ENCODE measurements around the gene ZNF200.
"Not testable (repeated sequence)": the region's sequence is repeated elsewhere in the genome, so short reads cannot be mapped to it uniquely, and the experiment has no call there.

Gene ZNF200

GRCh38 chr16:3182608-3183444 is 52.1 kb downstream of the ZNF200 start:
- POLR2A ChIA-PET, result interaction anchor here (0.5 to 1.2 kb wide), 5 partner anchors 24 to 53 kb away, joined by 3 to 4 read pairs (median 3); partner anchors contain the start of gene ZNF213
- TF ChIP-seq CTCF (IDR thresholded peaks at IDR 0.05; ENCODE audit: insufficient read depth, low read length, missing control alignments), result peak; percentile 38
- CTCF ChIA-PET, result interaction anchor here (0.7 to 1.8 kb wide), 9 partner anchors 11 to 319 kb away, joined by 3 to 9 read pairs (median 4); partner anchors contain the start of genes CLUAP1 and ZNF213
- H3K4me3 ChIP-seq (ENCODE audit: low read depth, low read length), result peak overlapping the region; percentile 64
- no peak for DNase-seq (ENCODE audit: low read depth, low spot score)

- H3K4me3 ChIP-seq (ENCODE audit: low read depth, low read length), result not testable (repeated sequence)
- POLR2A ChIA-PET, result interaction anchor here (0.7 to 1.2 kb wide), 3 partner anchors 24 to 53 kb away, joined by 3 to 4 read pairs (median 3); partner anchors contain the start of gene ZNF213
Observed at GRCh38 chr16:3182293-3182607, 52.7 kb downstream of the ZNF200 start.

GRCh38 chr16:3180445-3180878 is 54.5 kb downstream of the ZNF200 start:
- no peak for DNase-seq (ENCODE audit: low read depth, low spot score)
- ChIA-PET CTCF (interaction anchor here (0.8 to 1.8 kb wide), 2 partner anchors 12 to 51 kb away, joined by 4 to 5 read pairs; no protein-coding TSS in a partner anchor), POLR2A (no interaction called here)
- no peak overlapping the region for H3K4me3 ChIP-seq (ENCODE audit: low read depth, low read length)
- TF ChIP-seq CTCF (IDR thresholded peaks at IDR 0.05; ENCODE audit: insufficient read depth, low read length, missing control alignments), result no peak

More at GRCh38 chr16:3182293-3182607, 52.7 kb downstream of the ZNF200 start:
- not testable (repeated sequence) for DNase-seq (ENCODE audit: low read depth, low spot score)
- CTCF ChIA-PET, result interaction anchor here (0.7 to 1.8 kb wide), 4 partner anchors 9 to 124 kb away, joined by 4 read pairs; no protein-coding TSS in a partner anchor

- H3K4me3 ChIP-seq (ENCODE audit: low read depth, low read length), result no peak overlapping the region
- no peak for DNase-seq (ENCODE audit: low read depth, low spot score)
- no peak for TF ChIP-seq CTCF (IDR thresholded peaks at IDR 0.05; ENCODE audit: insufficient read depth, low read length, missing control alignments)
- CTCF ChIA-PET, result interaction anchor here (0.7 to 1.8 kb wide), 3 partner anchors 17 to 148 kb away, joined by 3 to 5 read pairs (median 4); no protein-coding TSS in a partner anchor
- POLR2A ChIA-PET, result no interaction called here
Observed at GRCh38 chr16:3179651-3180050, 55.3 kb downstream of the ZNF200 start.

- ChIA-PET POLR2A (no interaction called here), CTCF (interaction anchor here (1.6 to 1.8 kb wide), 2 partner anchors 10 to 17 kb away, joined by 4 to 8 read pairs; no protein-coding TSS in a partner anchor)
- TF ChIP-seq CTCF (IDR thresholded peaks at IDR 0.05; ENCODE audit: insufficient read depth, low read length, missing control alignments), result no peak
- DNase-seq (ENCODE audit: low read depth, low spot score), result no peak
- peak overlapping the region; percentile 20 for H3K4me3 ChIP-seq (ENCODE audit: low read depth, low read length)
Observed at GRCh38 chr16:3175157-3176093, 59.5 kb downstream of the ZNF200 start.

- no peak for DNase-seq (ENCODE audit: low read depth, low spot score)
- POLR2A ChIA-PET, result no interaction called here
- no peak overlapping the region; the same call in 1 of the 2 replicates for H3K4me3 ChIP-seq (ENCODE audit: low read depth, low read length)
- TF ChIP-seq CTCF (IDR thresholded peaks at IDR 0.05; ENCODE audit: insufficient read depth, low read length, missing control alignments), result no peak
- CTCF ChIA-PET, result interaction anchor here (1.0 to 2.0 kb wide), 6 partner anchors 7 to 116 kb away, joined by 3 to 9 read pairs (median 4); no protein-coding TSS in a partner anchor
Observed at GRCh38 chr16:3174618-3175148, 60.3 kb downstream of the ZNF200 start.
